A204.1 (cell line): Measurements from ENCODE around the gene POLR1A.

Experiments used
- FAIRE-seq: peaks from 2 replicates; lab custom pipeline; 2012; peaks lifted over from hg19 to GRCh38; lab: Jason Lieb, UNC

The POLR1A gene

DNA sequence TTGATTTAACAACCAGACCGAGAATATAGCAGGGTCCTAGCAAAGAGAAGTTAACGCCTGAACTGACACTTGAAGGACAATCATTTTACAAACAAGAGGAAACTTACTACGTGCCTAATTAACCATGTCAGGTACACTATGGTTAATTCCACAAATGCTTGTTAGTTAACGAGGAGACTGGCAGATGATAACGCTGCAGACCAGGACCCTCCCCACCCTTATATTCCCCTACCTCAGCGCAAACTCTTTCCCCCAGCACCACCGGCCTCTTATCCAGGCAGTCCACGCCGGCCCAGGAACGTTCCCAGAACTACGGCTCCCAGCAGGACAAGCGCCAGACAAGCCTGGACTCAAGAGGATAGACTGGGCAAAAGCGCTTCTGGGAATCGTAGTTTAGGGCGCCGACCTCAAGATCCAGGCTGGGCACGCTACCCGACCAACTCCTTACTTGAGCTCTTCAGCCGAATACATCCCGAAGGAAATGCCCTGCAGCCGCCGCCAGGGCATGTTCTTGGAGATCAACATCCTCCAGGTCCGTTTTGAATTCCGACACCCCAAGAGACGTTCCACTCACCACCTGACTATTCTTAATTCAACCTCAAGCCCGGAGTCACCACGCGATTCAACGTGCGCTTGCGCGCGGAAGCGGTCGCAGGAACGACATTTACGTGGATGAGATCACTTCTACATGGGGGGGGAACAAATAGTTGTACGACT lies at the start of gene POLR1A:
Gene POLR1A, minus strand, starts transcription at position 635 of the 717 bp plus-strand sequence. Its CDS starts 110 bp downstream, at position 525.
- FAIRE-seq, result peak; percentile 84

DNA sequence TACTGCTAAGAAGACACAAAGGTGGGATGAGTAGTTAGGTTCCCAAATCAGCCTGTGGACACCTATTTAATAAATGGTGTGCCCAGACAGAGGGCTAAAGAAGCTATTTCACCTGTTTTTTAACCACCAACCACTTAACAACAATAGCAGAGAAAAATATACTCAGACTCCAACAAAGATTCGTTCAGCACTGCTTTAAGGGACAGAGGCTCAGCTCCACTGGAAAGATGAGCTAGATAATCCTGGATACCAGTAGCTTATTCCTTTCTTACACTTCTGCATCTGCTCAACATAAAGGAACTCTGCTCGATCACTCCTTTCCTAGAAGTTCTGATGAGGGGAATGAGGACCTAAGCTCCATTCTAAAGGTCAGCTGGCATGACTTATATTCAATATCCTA lies 44.8 kb upstream of the POLR1A start:
- no peak for FAIRE-seq

DNA sequence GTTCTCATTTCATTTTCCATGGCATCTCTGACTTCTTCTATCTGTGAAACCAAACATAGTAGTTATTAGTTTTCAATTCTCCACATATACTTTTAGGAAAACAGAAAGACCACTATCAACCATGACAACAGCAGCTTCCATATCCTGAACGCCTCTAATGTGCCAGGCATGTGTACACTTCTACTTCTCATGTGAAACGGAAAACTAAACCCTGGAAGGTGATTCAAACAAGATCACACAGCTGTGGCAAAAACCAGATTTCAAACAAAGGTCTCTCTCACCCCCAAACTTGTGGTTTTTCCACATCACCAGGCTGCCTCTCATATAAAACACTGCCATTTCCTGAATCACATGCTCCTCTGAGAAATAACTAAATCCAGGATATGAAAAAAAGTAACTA lies 42.1 kb upstream of the POLR1A start:
- no peak for FAIRE-seq

DNA sequence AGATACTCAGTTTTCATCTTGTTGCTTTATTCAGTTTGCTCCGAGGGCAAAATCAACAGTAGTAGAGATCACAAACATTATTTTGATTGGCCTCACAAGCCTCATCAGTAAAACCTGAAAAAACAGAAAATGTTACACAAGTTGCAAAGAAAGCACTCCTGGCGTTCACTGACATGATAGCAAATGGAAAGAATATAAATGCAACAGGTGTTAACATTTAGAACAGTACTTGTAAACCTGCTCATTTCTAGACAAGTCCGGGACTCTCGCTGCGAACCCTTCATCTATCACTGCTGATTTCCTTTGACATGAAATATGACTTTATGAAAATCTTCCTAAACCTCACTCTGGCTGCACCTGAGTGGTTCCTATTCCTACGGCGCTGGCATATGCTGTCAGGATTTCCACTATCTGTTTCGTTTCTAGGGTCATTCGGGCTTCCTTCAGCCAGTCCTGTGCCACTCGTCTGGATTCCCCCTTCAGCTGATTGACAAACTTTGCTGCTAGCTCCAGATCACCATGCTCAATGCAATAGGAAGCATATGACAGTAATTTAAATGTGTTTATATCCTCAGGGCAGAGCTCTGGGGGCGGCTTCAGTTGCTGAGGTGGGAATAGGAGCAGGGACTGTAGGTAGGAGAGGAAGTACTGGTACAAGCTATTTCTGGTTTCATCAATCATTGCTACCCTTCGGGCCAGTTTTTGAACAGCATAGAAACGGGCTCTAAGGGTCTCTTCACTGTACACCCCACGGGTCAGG lies 38.4 kb upstream of the POLR1A start:
- FAIRE-seq, result no peak

DNA sequence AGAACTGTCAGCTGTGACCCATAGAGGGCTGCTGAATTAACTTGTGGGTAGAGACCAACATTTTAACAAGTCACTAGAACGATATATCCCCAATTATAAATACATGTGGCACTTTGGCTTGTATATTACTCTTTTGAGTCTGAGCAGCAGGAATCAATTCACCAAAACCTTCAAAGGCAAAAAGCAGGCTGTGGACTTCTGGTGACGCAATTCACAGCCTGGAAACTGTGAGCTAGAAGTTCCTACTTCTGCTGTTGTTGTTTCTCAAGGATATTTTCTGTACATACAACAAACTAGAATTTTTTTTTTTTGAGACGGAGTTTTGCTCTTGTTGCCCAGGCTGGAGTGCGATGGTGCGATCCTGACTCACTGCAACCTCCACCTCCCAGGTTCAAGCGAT lies 37.6 kb upstream of the POLR1A start:
- FAIRE-seq, result no peak

DNA sequence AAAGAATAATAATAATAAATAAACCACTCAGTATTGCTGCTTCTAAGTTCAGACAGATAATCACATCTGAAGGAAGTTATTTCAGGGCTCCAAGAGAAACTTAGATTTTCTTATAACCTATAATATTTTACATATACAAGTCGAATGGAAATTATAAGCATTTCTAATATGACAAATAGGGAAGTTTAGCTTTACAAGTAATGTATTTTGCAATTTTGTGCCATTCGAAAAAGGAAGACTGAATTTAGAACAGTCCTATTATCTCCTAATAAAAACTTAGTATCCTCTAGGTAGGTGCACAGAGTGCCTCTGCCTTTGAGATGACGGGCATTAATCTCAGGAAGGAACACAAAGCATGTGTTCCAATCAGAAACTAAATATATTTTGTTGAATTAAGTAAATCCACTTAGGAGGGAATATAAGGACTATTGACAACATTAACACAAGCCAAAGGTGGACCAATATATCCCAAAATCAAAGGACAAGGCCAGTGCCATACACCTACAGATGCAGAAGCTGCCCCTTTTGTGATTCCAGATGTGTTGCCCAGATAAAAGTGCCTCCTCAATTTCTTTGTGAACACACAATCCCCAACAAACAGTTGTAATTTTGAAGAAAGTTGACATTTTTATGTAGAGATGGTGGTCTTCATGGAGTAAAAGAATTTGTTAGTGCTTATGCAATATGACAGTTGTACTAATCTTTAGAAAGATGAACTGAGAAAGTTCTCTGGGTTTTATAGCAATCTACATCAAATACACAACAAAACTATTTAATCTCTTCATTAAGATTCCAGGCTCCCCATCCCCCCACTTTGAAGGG lies 37.0 kb upstream of the POLR1A start:
- no peak for FAIRE-seq

DNA sequence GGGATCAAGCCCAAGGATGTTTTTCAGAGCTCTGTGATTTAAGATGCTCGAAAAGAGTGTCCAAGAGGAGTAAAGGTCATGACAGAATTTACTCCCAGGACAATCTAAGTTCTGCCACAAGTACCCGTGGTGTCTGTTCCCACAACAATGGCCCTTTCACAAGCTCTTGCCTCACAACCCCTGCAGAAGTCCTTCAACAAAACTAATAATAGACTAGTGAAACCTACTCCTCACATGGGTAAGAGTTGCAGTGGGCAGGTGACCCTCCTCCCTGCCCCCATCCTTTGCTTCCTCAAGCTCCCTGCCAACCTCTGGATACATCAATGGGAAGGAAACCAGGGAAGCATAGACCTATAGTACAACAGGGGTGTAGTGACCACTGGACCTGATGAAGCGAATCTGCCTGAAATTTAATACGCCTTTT lies 35.3 kb upstream of the POLR1A start:
- no peak for FAIRE-seq

DNA sequence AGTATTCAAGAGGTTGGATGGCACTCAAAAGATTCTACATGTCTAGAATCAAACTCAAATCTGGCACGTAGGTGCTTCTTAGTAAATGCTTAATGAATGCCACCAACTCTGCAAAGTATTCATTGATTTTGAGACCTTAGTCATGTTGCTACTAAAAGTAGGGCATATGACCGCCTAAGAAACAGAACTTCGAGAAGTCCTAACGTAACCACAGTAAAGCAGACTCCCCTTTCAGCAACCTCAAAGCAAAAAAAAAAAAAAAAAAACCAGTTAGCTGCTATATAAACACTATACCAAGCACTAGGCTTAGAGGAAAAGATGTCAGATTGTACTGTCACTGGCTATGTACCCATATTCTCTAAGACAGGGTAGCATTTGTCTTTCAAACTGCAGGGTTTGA lies 34.3 kb upstream of the POLR1A start:
- no peak for FAIRE-seq

DNA sequence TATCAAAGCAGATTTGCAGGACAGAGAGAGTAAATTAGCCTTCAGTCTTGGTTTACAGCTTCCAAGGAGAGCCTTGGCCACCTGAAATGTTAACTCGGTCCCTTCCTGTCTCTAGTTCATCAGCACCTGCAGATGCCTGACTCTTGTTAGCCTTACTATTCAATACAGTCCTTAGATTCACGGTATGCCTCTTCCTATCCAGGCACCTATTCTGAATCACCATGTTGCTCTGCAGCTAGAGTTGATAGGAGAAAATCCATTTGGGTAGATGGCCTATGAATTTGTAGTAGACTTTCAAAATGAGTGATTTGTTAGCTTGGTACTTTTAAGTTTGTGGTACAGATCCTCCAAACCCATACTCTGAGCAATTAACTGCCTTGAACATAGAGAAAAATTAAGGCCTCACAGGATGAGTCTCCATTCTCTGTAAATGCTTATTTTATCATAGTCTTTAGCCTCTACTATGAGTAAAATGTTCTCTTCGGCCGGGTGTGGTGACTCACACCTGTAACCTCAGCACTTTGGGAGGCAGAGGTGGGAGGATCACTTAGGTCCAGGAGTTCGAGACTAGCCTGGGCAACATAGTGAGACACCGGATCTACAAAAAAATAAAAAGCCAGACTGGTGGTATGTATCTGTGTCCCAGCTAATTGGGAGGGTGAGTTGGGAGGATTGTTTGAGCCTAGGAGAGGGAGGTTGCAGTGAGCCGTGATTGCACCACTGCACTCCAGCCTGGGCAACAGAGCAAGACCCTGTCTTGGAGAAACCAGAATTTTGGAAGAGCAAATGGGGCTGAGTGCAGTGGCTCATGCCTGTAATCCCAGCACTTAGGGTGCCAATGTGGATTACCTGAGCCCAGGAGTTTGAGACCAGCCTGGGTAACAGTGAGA lies 33.3 kb upstream of the POLR1A start:
- no peak for FAIRE-seq

DNA sequence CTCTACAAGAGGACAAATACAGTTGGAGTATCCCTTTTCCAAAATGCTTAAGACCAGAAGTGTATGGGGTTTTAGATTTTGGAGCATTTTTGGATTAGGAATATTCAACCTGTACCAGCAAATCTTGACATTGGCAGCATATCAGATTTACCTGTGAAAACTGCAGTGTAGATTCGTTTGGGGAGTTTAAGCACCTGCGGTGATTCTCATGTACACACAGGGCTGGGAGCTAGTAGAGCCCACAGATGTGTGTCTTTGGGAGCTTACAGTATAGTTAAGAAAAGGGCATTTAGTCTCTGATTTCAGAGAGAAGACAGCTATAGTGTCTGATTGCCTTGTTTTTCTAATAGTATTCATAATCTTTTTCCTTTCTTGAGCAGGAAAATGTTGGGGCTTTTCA lies 30.5 kb upstream of the POLR1A start:
- FAIRE-seq, result no peak

DNA sequence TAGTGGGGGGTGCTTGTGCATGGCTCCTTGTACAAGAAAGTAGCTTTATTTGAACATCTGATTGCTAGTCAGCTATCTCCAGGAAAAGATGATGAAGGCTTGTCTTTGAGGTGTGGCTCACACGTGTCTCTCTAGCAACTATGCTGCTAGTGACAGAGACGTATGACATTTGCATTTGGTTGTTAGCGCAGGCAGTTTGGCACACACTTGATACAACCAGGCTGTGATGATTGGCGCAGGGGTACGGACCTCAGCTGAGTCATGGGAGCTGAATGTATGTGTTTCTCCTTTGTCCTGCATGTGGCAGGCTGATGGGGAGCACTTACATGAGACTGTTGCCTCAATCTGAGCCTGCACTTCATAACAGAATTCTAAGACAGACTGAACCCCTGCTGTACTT lies 30.0 kb upstream of the POLR1A start:
- no peak for FAIRE-seq

DNA sequence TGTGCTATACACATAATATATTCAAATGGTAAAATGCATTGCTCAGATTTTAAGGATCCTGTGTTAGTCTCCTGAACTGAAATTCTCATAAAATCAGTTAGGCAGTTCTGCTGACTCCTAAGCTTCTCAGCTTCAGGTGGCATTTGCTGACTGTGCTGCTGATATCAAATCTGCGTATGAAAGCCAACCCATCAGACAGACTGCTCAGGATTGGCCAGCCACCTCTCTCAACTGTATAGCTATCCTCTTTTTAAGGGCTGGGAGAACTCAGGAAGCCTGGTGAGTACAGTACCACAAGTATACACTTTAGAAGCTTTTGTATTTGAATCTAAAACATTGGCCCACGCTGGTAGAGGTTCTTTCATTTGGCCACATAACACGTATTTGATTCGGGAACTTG lies 29.0 kb upstream of the POLR1A start:
- no peak for FAIRE-seq

DNA sequence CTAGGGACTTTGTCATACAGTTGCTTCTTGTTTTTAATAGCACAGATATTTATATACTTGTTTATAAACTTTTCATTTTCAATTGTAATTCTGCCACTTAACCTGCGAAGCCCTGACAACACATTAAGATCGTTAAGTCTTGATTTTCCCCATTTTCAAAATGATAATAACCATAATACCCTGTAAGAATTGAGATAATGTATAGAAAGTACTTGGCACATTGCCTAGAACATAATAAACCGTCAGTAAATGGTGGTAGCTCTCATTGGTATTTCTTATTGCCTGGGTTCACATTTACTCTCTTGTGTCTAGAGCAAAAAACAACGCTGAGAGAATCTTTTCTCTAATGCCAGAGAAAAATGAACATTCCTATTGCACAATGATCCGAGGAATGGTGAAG lies 19.0 kb upstream of the POLR1A start:
- FAIRE-seq, result no peak

DNA sequence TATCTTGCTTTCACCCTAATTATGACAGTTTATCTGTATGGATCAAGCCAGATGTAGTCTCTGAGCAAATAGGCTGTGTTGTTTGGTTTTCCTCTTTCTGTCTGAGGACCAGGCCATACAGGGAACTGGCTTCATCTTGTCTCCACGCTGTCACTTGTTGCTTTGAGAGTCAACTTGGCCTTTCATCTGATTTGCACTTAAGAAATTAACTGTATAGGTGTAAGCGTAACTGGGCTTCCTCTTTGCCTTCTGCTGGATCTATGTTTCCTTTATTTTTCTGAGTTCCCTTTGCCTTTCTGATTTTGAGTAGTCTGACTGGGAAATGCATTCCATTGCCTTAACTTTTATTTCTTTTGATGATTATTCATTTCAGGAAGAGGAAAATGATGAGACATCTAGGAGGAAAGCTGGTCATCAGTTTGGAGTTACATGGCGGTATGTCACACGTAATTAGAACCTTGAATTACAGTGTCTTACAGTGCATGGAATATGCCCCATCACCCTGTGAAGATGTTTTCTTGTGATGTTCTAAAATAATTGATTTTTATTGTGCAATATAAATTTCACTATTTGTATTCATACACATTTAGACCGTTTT lies 17.7 kb upstream of the POLR1A start:
- no peak for FAIRE-seq

DNA sequence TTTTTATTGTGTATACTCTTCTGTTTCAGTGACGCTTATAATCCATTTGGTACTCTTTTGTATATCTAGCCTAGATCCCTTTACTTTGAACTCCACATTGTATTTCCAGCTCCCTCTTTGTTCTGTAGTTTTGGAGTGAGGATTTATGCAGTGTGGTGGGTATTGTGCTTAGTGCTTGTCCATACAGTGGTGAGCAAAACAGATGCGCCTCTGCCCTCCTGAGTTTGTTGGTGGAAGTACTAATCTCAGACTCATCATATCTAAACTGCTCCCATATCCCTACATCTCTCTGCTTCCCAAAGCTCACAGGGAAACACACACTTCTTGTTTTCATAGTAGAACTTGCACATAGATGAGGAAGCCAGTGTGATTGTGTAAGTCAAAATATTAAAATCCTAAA lies 12.4 kb upstream of the POLR1A start:
- FAIRE-seq, result no peak

DNA sequence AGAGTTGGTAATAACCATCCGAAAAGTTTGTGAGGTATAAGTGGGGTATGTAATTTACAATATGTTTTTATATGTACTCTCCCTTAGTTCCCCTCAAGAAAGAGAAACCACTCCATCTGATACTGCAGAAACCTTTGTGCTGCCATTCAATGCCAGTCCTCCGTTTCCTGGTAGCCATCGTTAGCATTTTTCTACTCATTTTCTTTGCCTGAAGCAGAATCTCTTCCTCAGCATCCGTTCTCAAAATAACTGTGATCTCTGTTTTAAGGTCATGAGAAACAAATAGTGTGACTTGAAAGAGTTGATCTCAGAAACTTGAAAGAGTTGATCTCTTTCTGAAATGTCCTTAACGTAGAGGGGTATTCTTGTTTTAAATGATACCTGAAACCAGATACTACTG lies 1.3 kb upstream of the POLR1A start:
- FAIRE-seq, result no peak

DNA sequence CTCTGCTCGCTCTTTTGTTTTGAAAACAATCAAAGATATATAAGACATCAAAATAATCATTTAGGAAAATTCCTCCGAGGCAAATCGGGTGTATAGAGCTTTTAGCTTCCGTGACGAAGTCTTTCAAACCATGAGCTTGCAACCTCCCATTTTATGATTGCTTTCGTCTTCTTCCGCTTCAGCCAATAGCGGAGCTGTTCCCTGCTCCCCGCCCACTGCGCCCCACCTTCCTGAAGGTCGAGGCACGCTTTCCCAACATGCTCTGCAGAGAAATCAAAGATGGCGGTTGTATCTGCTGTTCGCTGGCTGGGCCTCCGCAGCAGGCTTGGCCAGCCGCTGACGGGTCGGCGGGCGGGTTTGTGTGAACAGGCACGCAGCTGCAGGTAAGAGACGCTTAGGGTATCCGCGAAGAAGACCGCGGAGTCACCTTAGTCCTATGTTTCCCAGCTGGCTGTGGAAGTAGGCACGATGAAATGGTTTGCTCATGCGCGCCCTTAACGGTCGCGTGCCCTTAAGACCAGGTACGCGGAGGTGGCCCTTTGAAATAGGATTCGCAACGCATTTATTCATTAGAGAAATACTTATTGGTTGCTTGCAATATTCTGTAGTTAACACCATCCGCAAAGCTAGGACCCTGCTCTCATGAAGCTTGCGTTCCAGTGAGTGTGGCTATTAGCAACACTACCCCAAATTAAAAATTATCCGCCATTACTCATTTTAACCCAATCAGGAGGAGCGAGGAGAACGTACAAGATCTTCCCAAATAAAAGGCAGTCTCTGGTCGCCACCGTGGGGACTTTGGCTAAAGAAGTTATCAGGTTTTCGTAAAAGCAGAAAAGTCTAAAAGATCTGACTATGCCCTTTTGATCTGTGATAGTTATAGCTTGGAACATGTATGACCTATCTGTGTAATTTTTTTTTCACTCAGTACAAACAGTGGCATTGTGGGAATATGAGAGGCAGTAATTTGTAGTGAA lies 571 bp upstream of the POLR1A start, which contains the start of gene PTCD3:
Gene PTCD3, plus strand, starts transcription at position 267 of the 977 bp plus-strand sequence. Its CDS starts 13 bp downstream, at position 280.
- FAIRE-seq, result no peak

DNA sequence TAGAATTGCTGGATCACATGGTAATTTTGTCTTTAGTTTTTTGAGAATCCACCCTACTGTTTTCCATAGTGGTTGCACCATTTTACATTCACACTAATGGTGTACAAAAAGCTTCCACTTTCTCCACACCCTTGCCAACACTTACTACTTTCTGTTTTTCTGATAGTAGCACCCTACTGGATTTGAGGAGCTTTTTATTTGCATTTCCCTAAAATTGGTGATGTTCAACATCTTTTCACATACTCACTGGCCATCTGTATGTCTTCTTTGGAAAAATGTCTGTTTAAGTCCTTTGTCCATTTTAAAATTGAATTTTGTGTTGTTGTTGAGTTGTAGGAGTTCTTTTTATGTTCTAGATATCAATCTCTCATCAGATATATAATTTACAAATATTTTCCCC lies 3.5 kb downstream of the POLR1A start:
- no peak for FAIRE-seq

DNA sequence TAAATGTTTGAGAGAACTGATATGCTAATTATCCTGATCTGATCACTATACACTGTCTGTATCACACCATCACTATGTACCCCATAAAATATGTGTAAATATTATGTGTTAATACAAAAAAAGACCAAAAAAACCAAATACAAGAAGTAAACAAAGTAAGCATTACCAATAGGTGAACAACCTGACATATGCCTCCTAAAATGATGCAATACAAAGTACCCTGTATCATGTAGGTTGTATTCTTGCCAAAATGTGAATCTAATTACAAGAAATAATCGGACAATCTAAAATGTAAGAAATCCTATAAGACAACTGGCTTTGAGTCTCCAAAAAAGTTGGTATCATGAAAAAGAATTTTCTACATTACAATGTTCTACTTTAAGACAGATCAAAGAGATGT lies 7.8 kb downstream of the POLR1A start:
- no peak for FAIRE-seq
